ENCODE results near the gene PIAS2.
A peak's percentile ranks its signal among the peaks of the same experiment; 100 is the strongest.

PIAS2 gene

DNA sequence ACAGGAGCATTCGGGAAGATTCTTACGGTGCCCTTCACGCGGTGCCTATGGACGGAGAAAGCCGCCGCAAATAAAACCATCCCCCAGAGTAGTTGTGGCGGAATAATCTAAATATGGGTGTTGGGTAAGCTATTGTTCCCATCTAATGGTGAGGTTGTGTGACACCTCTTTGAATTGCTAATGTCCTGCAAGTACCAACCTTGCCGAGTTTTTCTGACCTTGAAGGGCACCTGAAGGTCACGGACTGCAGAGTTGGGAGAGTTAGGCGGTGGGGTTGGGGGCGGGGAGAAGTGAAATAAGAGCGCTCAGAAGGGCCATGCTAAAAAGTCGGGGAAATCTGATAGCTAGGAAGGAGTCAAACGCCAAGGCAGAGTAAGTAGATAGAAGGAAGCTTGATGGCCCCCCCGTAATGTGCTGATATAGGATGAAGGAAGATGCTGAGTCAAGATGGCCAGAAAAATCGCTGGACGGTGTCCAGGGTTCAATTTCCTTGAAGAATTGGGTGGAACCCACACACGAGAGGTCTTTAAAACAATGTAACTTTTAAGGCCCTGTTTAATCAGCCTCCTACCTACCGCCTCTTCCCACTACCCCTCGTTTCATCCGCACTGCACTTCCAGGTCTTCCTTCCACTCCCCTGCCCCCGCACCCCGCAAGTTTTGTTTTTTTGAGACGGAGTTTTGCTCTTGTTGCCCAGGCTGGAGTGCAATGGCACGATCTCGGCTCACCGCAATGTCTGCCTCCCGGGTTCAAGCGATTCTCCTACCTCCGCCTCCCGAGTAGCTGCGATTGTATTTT lies 695 bp upstream of the PIAS2 start:
- CTCF ChIA-PET = interaction anchor here (1.0 kb wide), 2 partner anchors 58 to 242 kb away, joined by 3 read pairs; no protein-coding TSS in a partner anchor
- DNase-seq (ENCODE audit: extremely low spot score) = peak; percentile 49
- POLR2A ChIA-PET = interaction anchor here (0.8 to 1.0 kb wide), 3 partner anchors 19 to 202 kb away, joined by 3 to 5 read pairs (median 4); no protein-coding TSS in a partner anchor
- no peak for TF ChIP-seq CTCF (IDR thresholded peaks at IDR 0.05; ENCODE audit: control extremely low read depth, extremely low read depth, low read depth, missing control alignments)

DNA sequence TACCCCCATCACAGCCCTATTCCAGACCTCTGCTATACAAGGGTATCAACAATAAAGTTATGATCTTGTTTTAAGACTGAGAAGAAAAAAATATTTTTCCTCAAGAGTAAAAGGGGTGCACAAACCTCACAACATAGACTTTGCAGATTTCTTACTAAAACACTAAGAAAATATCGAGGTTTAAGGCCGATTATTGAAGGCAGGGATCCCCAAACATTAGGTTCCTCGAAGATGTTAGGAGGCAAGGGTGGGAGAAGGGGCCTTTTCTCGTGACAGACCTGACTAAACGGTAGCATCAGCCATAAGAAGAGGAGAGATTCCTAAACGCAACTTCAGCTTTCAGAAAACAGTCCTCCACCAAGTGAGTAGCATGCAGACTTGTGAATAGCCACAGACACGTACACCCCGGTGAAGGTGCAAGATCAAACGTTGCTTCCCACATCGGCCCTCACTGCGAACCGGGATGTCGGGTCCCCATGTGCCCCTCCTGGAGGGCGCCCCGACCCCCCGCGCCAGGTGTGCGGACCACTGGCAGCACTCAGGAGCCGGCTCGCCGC lies 678 bp downstream of the PIAS2 start:
- CTCF ChIA-PET = interaction anchor here (1.0 kb wide), 1 partner anchor 241 kb away, joined by 3 read pairs; no protein-coding TSS in a partner anchor
- POLR2A ChIA-PET = interaction anchor here (1.0 kb wide), 2 partner anchors 17 to 24 kb away, joined by 4 to 5 read pairs; no protein-coding TSS in a partner anchor
- DNase-seq (ENCODE audit: extremely low spot score) = peak; percentile 59
- TF ChIP-seq CTCF (IDR thresholded peaks at IDR 0.05; ENCODE audit: control extremely low read depth, extremely low read depth, low read depth, missing control alignments) = no peak

DNA sequence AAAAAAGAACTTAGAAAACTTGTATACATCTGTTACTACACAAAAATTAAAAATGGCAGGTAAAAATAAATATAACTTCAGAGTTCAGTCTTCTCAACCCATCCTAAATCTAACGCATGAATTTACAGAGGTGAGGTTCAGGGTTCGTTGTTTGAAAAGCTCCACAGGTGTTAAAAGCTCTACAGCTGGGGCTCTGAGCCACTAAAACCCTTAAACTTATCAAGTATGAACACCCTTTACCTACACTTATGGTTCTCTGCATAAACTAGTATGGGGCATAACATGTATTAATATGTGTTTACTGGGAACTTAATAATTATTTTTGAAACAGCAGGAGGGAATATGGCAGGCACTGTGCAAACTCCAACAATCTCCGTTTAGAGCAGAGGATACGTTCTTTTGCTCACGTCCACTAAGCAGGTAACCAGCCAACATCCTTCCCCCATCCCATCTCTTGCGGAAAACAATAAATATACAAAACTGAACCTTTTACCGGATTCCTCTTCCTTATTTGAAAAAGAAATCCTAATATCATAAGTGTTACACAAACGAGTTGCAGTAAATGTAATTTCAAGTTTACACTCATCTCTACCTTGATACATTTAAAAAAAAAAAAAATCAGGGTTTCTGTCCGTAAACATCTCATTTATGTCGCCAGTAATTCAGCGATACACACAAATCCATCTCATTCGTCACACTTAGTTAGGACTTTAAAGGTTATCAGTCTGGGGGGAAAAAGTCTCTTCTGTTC lies 1.3 kb downstream of the PIAS2 start:
- no peak for DNase-seq (ENCODE audit: extremely low spot score)
- CTCF ChIA-PET = interaction anchor here (4.3 kb wide), 1 partner anchor 17 kb away, joined by 17 read pairs; no protein-coding TSS in a partner anchor
- no peak for TF ChIP-seq CTCF (IDR thresholded peaks at IDR 0.05; ENCODE audit: control extremely low read depth, extremely low read depth, low read depth, missing control alignments)
- POLR2A ChIA-PET = interaction anchor here (0.7 to 1.3 kb wide), 2 partner anchors 21 to 24 kb away, joined by 5 read pairs; no protein-coding TSS in a partner anchor

DNA sequence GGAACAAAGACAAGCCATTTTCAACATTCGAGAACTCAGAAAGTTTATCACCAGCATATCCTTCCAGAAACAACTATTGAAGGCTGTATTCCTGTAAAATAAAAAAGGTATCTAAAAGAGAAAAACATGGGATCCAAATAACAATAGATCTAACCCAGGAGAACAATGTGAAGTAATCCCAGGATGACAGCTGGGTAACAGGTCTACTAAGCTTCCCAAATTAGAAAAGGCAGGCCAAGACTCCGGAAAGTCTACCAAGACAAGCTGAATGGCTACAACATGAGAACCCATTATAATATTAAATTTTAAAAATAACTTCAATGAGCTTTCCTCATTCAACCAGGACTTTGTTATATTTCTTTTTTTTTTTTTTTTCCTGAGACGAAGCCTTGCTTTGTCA lies 6.5 kb downstream of the PIAS2 start:
- ChIA-PET POLR2A (interaction anchor here (0.6 kb wide), 1 partner anchor 339 kb away, joined by 4 read pairs; no protein-coding TSS in a partner anchor), CTCF (interaction anchor here (0.7 kb wide), 1 partner anchor 13 kb away, joined by 3 read pairs; no protein-coding TSS in a partner anchor)
- no peak for DNase-seq (ENCODE audit: extremely low spot score)
- TF ChIP-seq CTCF (IDR thresholded peaks at IDR 0.05; ENCODE audit: control extremely low read depth, extremely low read depth, low read depth, missing control alignments) = no peak

- DNase-seq (ENCODE audit: extremely low spot score) = no peak
- CTCF ChIA-PET = interaction anchor here (1.7 kb wide), 1 partner anchor 15 kb away, joined by 3 read pairs; no protein-coding TSS in a partner anchor
- POLR2A ChIA-PET = no interaction called here
- TF ChIP-seq CTCF (IDR thresholded peaks at IDR 0.05; ENCODE audit: control extremely low read depth, extremely low read depth, low read depth, missing control alignments) = no peak
Observed at GRCh38 chr18:46909497-46909896, 7.8 kb downstream of the PIAS2 start.

DNA sequence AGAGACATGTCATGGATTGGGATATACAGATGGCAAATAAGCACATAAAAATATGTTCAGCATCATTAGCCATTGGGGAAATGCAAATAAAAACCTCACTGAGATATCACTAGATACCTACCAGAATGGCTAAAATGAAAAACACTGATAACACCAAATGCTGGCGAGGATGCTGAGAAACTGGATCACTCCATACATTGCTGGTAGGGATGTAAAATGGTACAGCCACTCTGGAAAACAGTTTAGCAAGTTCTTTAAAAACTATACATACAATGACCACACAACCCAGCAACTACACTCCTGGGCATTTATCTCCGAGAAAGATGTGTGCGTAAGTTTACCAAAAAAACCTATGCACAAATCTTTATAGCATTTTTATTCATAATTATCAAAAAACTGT lies 13.9 kb downstream of the PIAS2 start:
- TF ChIP-seq CTCF (IDR thresholded peaks at IDR 0.05; ENCODE audit: control extremely low read depth, extremely low read depth, low read depth, missing control alignments) = no peak
- ChIA-PET CTCF (no interaction called here), POLR2A (no interaction called here)
- no peak for DNase-seq (ENCODE audit: extremely low spot score)
